HG03060 (cell line): ENCODE data around the gene PAPSS2.
"Not testable (repeated sequence)": the region's sequence is repeated elsewhere in the genome, so short reads cannot be mapped to it uniquely, and the experiment has no call there.

ENCODE experiments used
- ATAC-seq: cut with Tn5 transposase; IDR thresholded peaks from one replicate; pipeline ENCODE4 v1.9.1; 2021; ENCODE audit warnings: low read depth, moderate number of reproducible peaks; ENCODE audit not compliant: unreplicated experiment

The PAPSS2 gene

GRCh38 chr10:87739703-87740102 lies 80.0 kb downstream of the PAPSS2 start:
- no peak for ATAC-seq

- no peak for ATAC-seq
Observed at GRCh38 chr10:87740254-87740655, 80.6 kb downstream of the PAPSS2 start.

- ATAC-seq, result not testable (repeated sequence)
Observed at GRCh38 chr10:87742992-87743610, 83.4 kb downstream of the PAPSS2 start.

GRCh38 chr10:87744606-87745005 lies 84.9 kb downstream of the PAPSS2 start:
- no peak for ATAC-seq

GRCh38 chr10:87746911-87747310 lies 87.2 kb downstream of the PAPSS2 start:
- ATAC-seq, result no peak

- not testable (repeated sequence) for ATAC-seq
Observed at GRCh38 chr10:87748244-87748643, 88.6 kb downstream of the PAPSS2 start.

- ATAC-seq, result no peak
Observed at GRCh38 chr10:87750001-87750671, 90.5 kb downstream of the PAPSS2 start.

GRCh38 chr10:87750817-87751216 lies 91.1 kb downstream of the PAPSS2 start:
- ATAC-seq, result no peak

- ATAC-seq, result no peak
Observed at GRCh38 chr10:87751274-87751673, 91.6 kb downstream of the PAPSS2 start.

GRCh38 chr10:87752566-87752965 lies 92.9 kb downstream of the PAPSS2 start:
- no peak for ATAC-seq

GRCh38 chr10:87753995-87754866 lies 94.6 kb downstream of the PAPSS2 start:
- ATAC-seq, result no peak

GRCh38 chr10:87757685-87758084 lies 98.0 kb downstream of the PAPSS2 start:
- ATAC-seq, result no peak

GRCh38 chr10:87759551-87759950 lies 99.9 kb downstream of the PAPSS2 start:
- ATAC-seq, result no peak

- no peak for ATAC-seq
Observed at GRCh38 chr10:87760195-87760905, 100.7 kb downstream of the PAPSS2 start.

- ATAC-seq, result no peak
Observed at GRCh38 chr10:87761153-87761552, 101.5 kb downstream of the PAPSS2 start.

- peak; percentile 42 for ATAC-seq
Observed at GRCh38 chr10:87761892-87762291, 102.2 kb downstream of the PAPSS2 start.

- ATAC-seq, result no peak
Observed at GRCh38 chr10:87763086-87763861, 103.6 kb downstream of the PAPSS2 start.

- no peak for ATAC-seq
Observed at GRCh38 chr10:87764072-87764934, 104.6 kb downstream of the PAPSS2 start.
